RWPE2 (cell line): ENCODE measurements around the gene SERPINH1.

ENCODE experiments used
- ATAC-seq: fragments of 200-7000 bp; cut with Tn5 transposase; 3 replicates; pipeline ENCODE4 v1.9.1; 2021; ENCODE audit warnings: low read depth
- DNase-seq: peaks from one replicate; pipeline ENCODE4 v3.0.0-alpha.2; 2020; ENCODE audit warnings: low spot score
- H3K27ac ChIP-seq: fragments of 450-650 bp; 2 replicates; pipeline ENCODE4 v1.5.1; 2017; ENCODE audit warnings: mild to moderate bottlenecking; ENCODE audit not compliant: poor library complexity, severe bottlenecking
- H3K27me3 ChIP-seq: fragments of 250-450 bp; sonication (Bioruptor Pico); 2 replicates; pipeline ENCODE4 v1.5.1; 2021; ENCODE audit warnings: mild to moderate bottlenecking, moderate library complexity; ENCODE audit not compliant: insufficient read depth, poor library complexity, severe bottlenecking
- H3K36me3 ChIP-seq: fragments of 250-450 bp; sonication (Bioruptor Pico); 2 replicates; pipeline ENCODE4 v1.5.1; 2020; ENCODE audit warnings: low read depth, mild to moderate bottlenecking, moderate library complexity
- H3K4me1 ChIP-seq: fragments of 250-450 bp; sonication (Bioruptor Pico); 2 replicates; pipeline ENCODE4 v1.5.1; 2021; ENCODE audit warnings: mild to moderate bottlenecking, moderate library complexity; ENCODE audit not compliant: insufficient read depth, poor library complexity, severe bottlenecking
- H3K4me3 ChIP-seq: fragments of 250-450 bp; sonication (Bioruptor Pico); 2 replicates; pipeline ENCODE4 v1.5.1; 2021; ENCODE audit warnings: mild to moderate bottlenecking, moderate library complexity; ENCODE audit not compliant: severe bottlenecking
- H3K9me3 ChIP-seq: fragments of 250-450 bp; sonication (Bioruptor Pico); 2 replicates; pipeline ENCODE4 v1.5.1; 2021; ENCODE audit warnings: mild to moderate bottlenecking, moderate library complexity; ENCODE audit not compliant: severe bottlenecking
- TF ChIP-seq, protein P1 (sequence below): fragments of 450-650 bp; IDR thresholded peaks from one replicate; pipeline ENCODE4 v1.5.1; 2017; ENCODE audit warnings: mild to moderate bottlenecking, moderate library complexity; ENCODE audit not compliant: poor library complexity, severe bottlenecking

The SERPINH1 gene

DNA sequence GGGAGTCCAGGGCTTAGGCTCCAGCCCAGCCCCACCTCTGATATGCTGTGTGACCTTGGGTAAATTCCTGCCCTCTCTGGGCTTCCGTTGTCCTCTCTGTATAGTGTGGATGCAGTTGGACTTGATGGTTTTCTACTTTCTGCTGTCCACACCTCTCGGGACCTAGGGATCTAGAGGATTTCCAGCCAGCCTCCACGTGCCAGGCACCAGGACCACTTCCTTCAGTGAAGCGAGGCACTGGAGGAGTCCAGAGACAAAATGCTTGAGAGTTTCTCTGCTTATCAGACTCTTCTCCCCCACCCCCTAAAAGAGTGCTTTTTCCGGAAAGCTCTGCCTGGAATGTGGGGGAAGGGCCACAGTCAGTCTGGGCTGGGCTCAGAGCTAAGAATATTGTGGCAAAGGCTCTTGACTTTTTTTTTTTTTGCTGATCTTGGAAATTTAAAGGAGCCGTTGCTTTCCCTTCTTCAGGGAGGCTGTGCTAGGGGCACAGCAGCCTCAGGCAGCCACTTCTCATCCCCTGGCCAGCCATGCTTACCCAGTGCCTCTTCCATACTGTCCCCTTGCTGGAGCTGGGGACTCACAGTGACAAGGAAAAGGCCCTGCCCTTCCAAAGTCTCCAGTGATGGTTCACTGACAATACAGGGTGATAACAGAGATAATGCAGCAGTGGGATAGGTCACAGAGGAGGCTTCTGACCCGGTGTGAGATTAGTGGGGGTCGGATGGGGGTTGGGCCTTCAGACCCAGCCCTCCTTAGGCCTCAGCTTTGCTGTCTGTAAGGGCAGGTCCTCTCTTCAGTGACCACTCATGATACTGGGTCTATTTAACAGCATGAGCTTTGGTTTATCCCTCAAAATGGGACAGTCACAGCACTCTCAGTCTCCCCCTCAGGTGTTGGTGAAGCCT, 2.9 kb upstream of the SERPINH1 start:
- TF ChIP-seq, protein P1, sequence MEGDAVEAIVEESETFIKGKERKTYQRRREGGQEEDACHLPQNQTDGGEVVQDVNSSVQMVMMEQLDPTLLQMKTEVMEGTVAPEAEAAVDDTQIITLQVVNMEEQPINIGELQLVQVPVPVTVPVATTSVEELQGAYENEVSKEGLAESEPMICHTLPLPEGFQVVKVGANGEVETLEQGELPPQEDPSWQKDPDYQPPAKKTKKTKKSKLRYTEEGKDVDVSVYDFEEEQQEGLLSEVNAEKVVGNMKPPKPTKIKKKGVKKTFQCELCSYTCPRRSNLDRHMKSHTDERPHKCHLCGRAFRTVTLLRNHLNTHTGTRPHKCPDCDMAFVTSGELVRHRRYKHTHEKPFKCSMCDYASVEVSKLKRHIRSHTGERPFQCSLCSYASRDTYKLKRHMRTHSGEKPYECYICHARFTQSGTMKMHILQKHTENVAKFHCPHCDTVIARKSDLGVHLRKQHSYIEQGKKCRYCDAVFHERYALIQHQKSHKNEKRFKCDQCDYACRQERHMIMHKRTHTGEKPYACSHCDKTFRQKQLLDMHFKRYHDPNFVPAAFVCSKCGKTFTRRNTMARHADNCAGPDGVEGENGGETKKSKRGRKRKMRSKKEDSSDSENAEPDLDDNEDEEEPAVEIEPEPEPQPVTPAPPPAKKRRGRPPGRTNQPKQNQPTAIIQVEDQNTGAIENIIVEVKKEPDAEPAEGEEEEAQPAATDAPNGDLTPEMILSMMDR = no peak
- no peak overlapping the region for H3K4me3 ChIP-seq
- ATAC-seq (no peak), DNase-seq (no peak)
- H3K36me3 ChIP-seq = peaks cover 1% of the 10 kb centered on the region; the same call in 1 of the 2 replicates
- peaks cover 18% of the 10 kb centered on the region for H3K4me1 ChIP-seq
- no peaks in the 10 kb centered on the region for H3K27me3 ChIP-seq
- no peaks in the 10 kb centered on the region for H3K9me3 ChIP-seq
- peak overlapping the region; percentile 13 for H3K27ac ChIP-seq

DNA sequence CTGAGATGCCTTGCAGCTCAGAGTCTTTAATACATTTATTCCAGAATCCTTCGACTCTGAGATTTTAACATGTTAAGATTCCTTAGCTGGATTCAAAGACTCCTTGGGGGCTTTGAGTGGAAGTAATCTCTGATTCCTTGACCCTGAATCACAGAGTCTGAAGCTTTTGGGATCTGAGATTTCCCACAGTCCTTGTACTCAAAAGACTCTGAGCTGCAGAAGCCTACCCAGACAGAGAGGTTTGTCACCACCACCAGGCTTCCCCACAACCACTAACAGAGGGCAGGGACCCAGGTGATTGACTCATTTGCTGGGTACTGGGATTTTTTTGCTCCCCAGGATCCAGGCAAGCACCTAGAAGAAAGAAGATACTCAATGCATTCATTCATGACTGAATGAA, 1.4 kb upstream of the SERPINH1 start:
- Histone ChIP-seq H3K36me3 (peaks cover 13% of the 10 kb centered on the region), H3K4me1 (peaks cover 18% of the 10 kb centered on the region), H3K27me3 (no peaks in the 10 kb centered on the region), H3K9me3 (no peaks in the 10 kb centered on the region), H3K27ac (no peak overlapping the region), H3K4me3 (no peak overlapping the region)
- ATAC-seq = no peak
- DNase-seq = no peak
- TF ChIP-seq, protein P1 = no peak

DNA sequence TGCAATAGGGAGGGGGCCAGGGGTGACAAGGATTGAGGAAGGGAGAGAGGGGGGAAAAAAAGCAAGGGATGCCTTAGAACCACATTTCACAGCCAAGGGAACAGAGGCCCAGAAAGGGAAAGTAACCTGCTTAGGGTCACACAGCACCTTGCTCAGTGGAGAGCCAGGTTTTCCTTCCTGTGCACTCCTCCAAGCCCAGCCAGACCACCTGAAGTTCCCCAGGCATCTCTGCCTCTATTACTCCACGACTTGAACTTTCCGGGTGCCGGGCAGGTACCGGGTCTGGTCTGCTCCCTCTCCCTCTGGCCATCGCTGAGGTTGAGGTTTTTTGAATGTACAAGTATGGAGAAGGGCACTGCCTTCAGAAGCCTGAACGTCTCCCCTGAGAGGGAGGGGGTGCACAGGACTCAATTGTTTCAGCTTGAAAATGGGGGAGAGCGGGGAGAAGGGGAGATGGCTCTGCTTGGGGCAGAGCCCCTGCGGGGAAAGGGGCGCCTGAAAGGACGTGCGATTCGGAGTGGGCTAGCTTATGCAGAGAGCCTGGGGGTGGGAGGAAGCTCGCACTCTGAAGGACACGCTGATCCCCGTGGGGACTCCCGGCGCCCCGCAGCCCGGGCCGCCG, 516 bp upstream of the SERPINH1 start:
- no peaks in the 10 kb centered on the region for H3K27me3 ChIP-seq
- H3K4me3 ChIP-seq = peak overlapping the region; percentile 60
- DNase-seq = no peak
- H3K9me3 ChIP-seq = no peaks in the 10 kb centered on the region
- no peak for ATAC-seq
- H3K27ac ChIP-seq = peak overlapping the region; percentile 92
- peaks cover 14% of the 10 kb centered on the region for H3K36me3 ChIP-seq
- TF ChIP-seq, protein P1 = no peak
- H3K4me1 ChIP-seq = peaks cover 19% of the 10 kb centered on the region

DNA sequence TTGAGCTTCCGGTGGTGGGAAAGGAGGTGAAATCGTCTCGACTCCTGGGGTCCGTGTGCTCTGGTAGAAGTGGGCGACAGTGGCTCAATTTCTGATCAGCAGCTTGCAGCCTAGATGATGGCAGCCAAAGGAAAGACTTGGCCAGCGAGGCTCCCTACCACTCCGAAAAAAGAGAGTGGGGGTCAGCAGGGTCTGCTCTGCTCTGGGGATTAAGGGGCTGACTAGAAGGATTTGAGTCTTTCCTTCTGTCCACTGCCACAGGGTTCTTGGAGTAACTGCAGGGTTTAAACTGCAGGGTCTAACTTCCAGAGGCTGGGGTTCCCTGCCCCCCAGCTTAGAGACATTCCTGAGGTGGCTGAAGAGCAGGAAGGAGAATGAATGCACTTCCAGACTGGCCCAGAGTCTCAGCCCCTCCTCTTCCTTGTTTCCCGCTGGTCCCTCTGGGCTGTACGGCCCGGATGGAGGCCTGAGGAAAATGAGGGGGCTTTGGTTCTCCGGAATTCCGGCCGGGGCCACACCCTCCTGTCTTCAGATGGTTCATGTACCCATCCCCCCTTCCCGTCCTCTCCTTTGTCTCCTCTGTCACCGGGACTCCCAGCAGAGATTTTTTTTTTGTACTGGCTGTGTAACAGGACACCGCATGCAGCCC, 907 bp downstream of the SERPINH1 start:
- H3K4me1 ChIP-seq = peaks cover 15% of the 10 kb centered on the region
- H3K27ac ChIP-seq = peak overlapping the region; percentile 92
- TF ChIP-seq, protein P1 = no peak
- DNase-seq = no peak
- no peaks in the 10 kb centered on the region for H3K27me3 ChIP-seq
- peaks cover 28% of the 10 kb centered on the region for H3K36me3 ChIP-seq
- ATAC-seq = peak; percentile 36
- no peaks in the 10 kb centered on the region for H3K9me3 ChIP-seq
- peak overlapping the region; percentile 60 for H3K4me3 ChIP-seq
